ENCODE measurements around the gene INMT. TPM values are rescaled to one million over a fixed set of nuclear protein-coding genes. Genes with fewer than 3 reads are reported as not detected.

Gene INMT
- total RNA-seq, 1 experiment from 2014 or later: not detected

- Mint-ChIP-seq H3K27ac (ENCODE audit: low read depth, unreplicated experiment) (no peak overlapping the region), H3K4me1 (ENCODE audit: insufficient read depth, unreplicated experiment) (no peaks in the 10 kb centered on the region), H3K9me3 (ENCODE audit: unreplicated experiment) (no peaks in the 10 kb centered on the region), H3K27me3 (ENCODE audit: insufficient read depth, unreplicated experiment) (peaks cover 18% of the 10 kb centered on the region), H3K36me3 (ENCODE audit: insufficient read depth, unreplicated experiment) (no peaks in the 10 kb centered on the region), H3K4me3 (ENCODE audit: unreplicated experiment) (no peak overlapping the region)
- ChIA-PET POLR2A (no interaction called here), CTCF (interaction anchor here (0.7 to 2.4 kb wide), 3 partner anchors 23 to 365 kb away, joined by 3 to 14 read pairs (median 3); no protein-coding TSS in a partner anchor)
- DNase-seq (ENCODE audit: unreplicated experiment): no peak
- BruUV-seq (replicated peaks): no TSS peak
- intact Hi-C loops (cut with micrococcal nuclease): no loop called here
- no peak for TF ChIP-seq CTCF (IDR thresholded peaks at IDR 0.05; ENCODE audit: unreplicated experiment)
Observed at GRCh38 chr7:30708412-30708811, 43.5 kb upstream of the INMT start.

- Mint-ChIP-seq H3K4me3 (ENCODE audit: unreplicated experiment) (no peak overlapping the region), H3K36me3 (ENCODE audit: insufficient read depth, unreplicated experiment) (no peaks in the 10 kb centered on the region), H3K4me1 (ENCODE audit: insufficient read depth, unreplicated experiment) (no peaks in the 10 kb centered on the region), H3K27me3 (ENCODE audit: insufficient read depth, unreplicated experiment) (peaks cover 18% of the 10 kb centered on the region), H3K27ac (ENCODE audit: low read depth, unreplicated experiment) (no peak overlapping the region), H3K9me3 (ENCODE audit: unreplicated experiment) (no peaks in the 10 kb centered on the region)
- DNase-seq (ENCODE audit: unreplicated experiment): peak; percentile 47
- no TSS peak for BruUV-seq (replicated peaks)
- CTCF ChIA-PET: interaction anchor here (0.7 kb wide), 1 partner anchor 365 kb away, joined by 3 read pairs; no protein-coding TSS in a partner anchor
- TF ChIP-seq CTCF (IDR thresholded peaks at IDR 0.05; ENCODE audit: unreplicated experiment): no peak
- intact Hi-C loops (cut with micrococcal nuclease): no loop called here
- POLR2A ChIA-PET: no interaction called here
Observed at GRCh38 chr7:30708983-30709382, 43.0 kb upstream of the INMT start.

GRCh38 chr7:30709549-30709948, 42.4 kb upstream of the INMT start:
- H3K9me3 Mint-ChIP-seq (ENCODE audit: unreplicated experiment): no peaks in the 10 kb centered on the region
- H3K4me1 Mint-ChIP-seq (ENCODE audit: insufficient read depth, unreplicated experiment): no peaks in the 10 kb centered on the region
- no peak overlapping the region for H3K27ac Mint-ChIP-seq (ENCODE audit: low read depth, unreplicated experiment)
- no TSS peak for BruUV-seq (replicated peaks)
- no peak for DNase-seq (ENCODE audit: unreplicated experiment)
- no peak overlapping the region for H3K4me3 Mint-ChIP-seq (ENCODE audit: unreplicated experiment)
- ChIA-PET CTCF (interaction anchor here (0.6 to 1.7 kb wide), 3 partner anchors 12 to 30 kb away, joined by 4 to 8 read pairs (median 4); no protein-coding TSS in a partner anchor), POLR2A (interaction anchor here (0.6 to 0.7 kb wide), 3 partner anchors 9 to 62 kb away, joined by 3 to 4 read pairs (median 4); no protein-coding TSS in a partner anchor)
- H3K27me3 Mint-ChIP-seq (ENCODE audit: insufficient read depth, unreplicated experiment): peaks cover 18% of the 10 kb centered on the region
- TF ChIP-seq CTCF (IDR thresholded peaks at IDR 0.05; ENCODE audit: unreplicated experiment): no peak
- no peaks in the 10 kb centered on the region for H3K36me3 Mint-ChIP-seq (ENCODE audit: insufficient read depth, unreplicated experiment)
- intact Hi-C loops (cut with micrococcal nuclease): no loop called here

GRCh38 chr7:30710669-30711068, 41.3 kb upstream of the INMT start:
- TF ChIP-seq CTCF (IDR thresholded peaks at IDR 0.05; ENCODE audit: unreplicated experiment): no peak
- no peak overlapping the region for H3K27ac Mint-ChIP-seq (ENCODE audit: low read depth, unreplicated experiment)
- H3K27me3 Mint-ChIP-seq (ENCODE audit: insufficient read depth, unreplicated experiment): peaks cover 18% of the 10 kb centered on the region
- H3K4me3 Mint-ChIP-seq (ENCODE audit: unreplicated experiment): no peak overlapping the region
- no TSS peak for BruUV-seq (replicated peaks)
- intact Hi-C loops (cut with micrococcal nuclease): no loop called here
- H3K4me1 Mint-ChIP-seq (ENCODE audit: insufficient read depth, unreplicated experiment): no peaks in the 10 kb centered on the region
- peak; percentile 49 for DNase-seq (ENCODE audit: unreplicated experiment)
- CTCF ChIA-PET: interaction anchor here (0.6 to 1.7 kb wide), 4 partner anchors 10 to 633 kb away, joined by 3 to 8 read pairs (median 4); no protein-coding TSS in a partner anchor
- POLR2A ChIA-PET: no interaction called here
- H3K36me3 Mint-ChIP-seq (ENCODE audit: insufficient read depth, unreplicated experiment): no peaks in the 10 kb centered on the region
- no peaks in the 10 kb centered on the region for H3K9me3 Mint-ChIP-seq (ENCODE audit: unreplicated experiment)

Data from MCF 10A (cell line).